HEK293T (cell line): ENCODE results near the gene CCDC33.

ENCODE experiments used
- CTCF ChIA-PET: fragments of 350-600 bp; formaldehyde crosslinking; extraction: SDS; loops from one replicate; lab custom pipeline; 2021; ENCODE audit warnings: antibody characterized with exemption, inconsistent platforms; lab: Yijun Ruan, JAX
- POLR2A ChIA-PET: fragments of 350-600 bp; formaldehyde crosslinking; extraction: SDS; loops from one replicate; lab custom pipeline; 2020; ENCODE audit warnings: antibody characterized with exemption, inconsistent platforms; lab: Yijun Ruan, JAX
- DNase-seq: peaks from one replicate; pipeline ENCODE4 v3.0.0; 2012; ENCODE audit warnings: mixed read lengths; ENCODE audit errors: extremely low spot score
- ARNT ChIP-seq: fragments of 450-650 bp; IDR thresholded peaks from 2 replicates; pipeline ENCODE4 v1.6.1; 2017; ENCODE audit warnings: mild to moderate bottlenecking
- BHLHE40 ChIP-seq: fragments of 450-650 bp; IDR thresholded peaks from 2 replicates; pipeline ENCODE4 v1.6.1; 2016; ENCODE audit warnings: mild to moderate bottlenecking, moderate library complexity, borderline replicate concordance
- CTBP1 ChIP-seq: fragments of 450-650 bp; IDR thresholded peaks from 2 replicates; pipeline ENCODE4 v1.6.1; 2016; ENCODE audit warnings: borderline replicate concordance
- ELF4 ChIP-seq: fragments of 450-650 bp; IDR thresholded peaks from 2 replicates; pipeline ENCODE4 v1.6.1; 2017; ENCODE audit warnings: antibody characterized with exemption
- FOXA1 ChIP-seq: fragments of 450-650 bp; IDR thresholded peaks from 2 replicates; pipeline ENCODE4 v1.6.1; 2016; ENCODE audit warnings: mild to moderate bottlenecking
- FOXK2 ChIP-seq: fragments of 450-650 bp; IDR thresholded peaks from 2 replicates; pipeline ENCODE4 v1.6.1; 2016; ENCODE audit warnings: mild to moderate bottlenecking
- FOXM1 ChIP-seq: fragments of 450-650 bp; IDR thresholded peaks from 2 replicates; pipeline ENCODE4 v1.6.1; 2017; ENCODE audit warnings: mild to moderate bottlenecking, borderline replicate concordance
- HDGF ChIP-seq: fragments of 450-650 bp; IDR thresholded peaks from 2 replicates; pipeline ENCODE4 v1.6.1; 2017; ENCODE audit warnings: antibody characterized with exemption, borderline replicate concordance
- L3MBTL2 ChIP-seq: fragments of 450-650 bp; conservative IDR thresholded peaks from 2 replicates; pipeline ENCODE4 v1.6.1; 2016; ENCODE audit warnings: mild to moderate bottlenecking
- LEF1 ChIP-seq: fragments of 450-650 bp; IDR thresholded peaks from 2 replicates; pipeline ENCODE4 v1.6.1; 2017; ENCODE audit warnings: mild to moderate bottlenecking, borderline replicate concordance
- NFRKB ChIP-seq: fragments of 450-650 bp; IDR thresholded peaks from 2 replicates; pipeline ENCODE4 v1.6.1; 2016; ENCODE audit warnings: mild to moderate bottlenecking, moderate library complexity
- PKNOX1 ChIP-seq: fragments of 450-650 bp; IDR thresholded peaks from 2 replicates; pipeline ENCODE4 v1.6.1; 2016
- SP1 ChIP-seq: fragments of 450-650 bp; IDR thresholded peaks from 2 replicates; pipeline ENCODE4 v1.6.1; 2017
- SUZ12 ChIP-seq: fragments of 450-650 bp; IDR thresholded peaks from 2 replicates; pipeline ENCODE4 v1.6.1; 2016; ENCODE audit warnings: mild to moderate bottlenecking
- TARDBP ChIP-seq: fragments of 450-650 bp; IDR thresholded peaks from 2 replicates; pipeline ENCODE4 v1.6.1; 2016
- ZNF384 ChIP-seq: fragments of 450-650 bp; IDR thresholded peaks from 2 replicates; pipeline ENCODE4 v1.6.1; 2016

The CCDC33 gene

GRCh38 chr15:74240897-74241614 is 4.9 kb downstream of the CCDC33 start:
- ChIA-PET POLR2A (no interaction called here), CTCF (no interaction called here)
- TF ChIP-seq FOXM1 = no peak
- no peak for TF ChIP-seq NFRKB
- no peak for TF ChIP-seq SUZ12
- TF ChIP-seq LEF1 = no peak
- no peak for TF ChIP-seq ELF4
- TF ChIP-seq CTBP1 = no peak
- no peak for TF ChIP-seq HDGF
- no peak for TF ChIP-seq BHLHE40
- no peak for TF ChIP-seq FOXK2
- TF ChIP-seq L3MBTL2 = no peak
- TF ChIP-seq FOXA1 = no peak
- no peak for TF ChIP-seq PKNOX1
- no peak for TF ChIP-seq TARDBP
- TF ChIP-seq SP1 = no peak
- TF ChIP-seq ZNF384 = no peak
- no peak for DNase-seq

GRCh38 chr15:74242441-74243185 is 6.5 kb downstream of the CCDC33 start:
- POLR2A ChIA-PET = interaction anchor here (1.1 kb wide), 1 partner anchor 12 kb away, joined by 3 read pairs; no protein-coding TSS in a partner anchor
- CTCF ChIA-PET = interaction anchor here (1.2 kb wide), 1 partner anchor 65 kb away, joined by 4 read pairs; no protein-coding TSS in a partner anchor
- TF ChIP-seq PKNOX1 (no peak), BHLHE40 (no peak), SUZ12 (no peak), FOXM1 (no peak), TARDBP (no peak), SP1 (no peak), HDGF (no peak), ZNF384 (no peak), FOXA1 (no peak), FOXK2 (no peak), L3MBTL2 (no peak), ARNT (no peak), LEF1 (no peak), NFRKB (no peak), CTBP1 (no peak)
- no peak for DNase-seq

- no peak for DNase-seq
- POLR2A ChIA-PET = no interaction called here
- CTCF ChIA-PET = no interaction called here
- TF ChIP-seq LEF1 = no peak
Observed at GRCh38 chr15:74243431-74243830, 7.3 kb downstream of the CCDC33 start.

- ChIA-PET POLR2A (no interaction called here), CTCF (no interaction called here)
- no peak for DNase-seq
- TF ChIP-seq ELF4 = no peak
- TF ChIP-seq CTBP1 = no peak
- no peak for TF ChIP-seq NFRKB
- no peak for TF ChIP-seq ARNT
- TF ChIP-seq PKNOX1 = no peak
- no peak for TF ChIP-seq BHLHE40
- TF ChIP-seq FOXA1 = no peak
- no peak for TF ChIP-seq L3MBTL2
- no peak for TF ChIP-seq TARDBP
- no peak for TF ChIP-seq FOXM1
- no peak for TF ChIP-seq ZNF384
Observed at GRCh38 chr15:74244822-74245341, 8.8 kb downstream of the CCDC33 start.

GRCh38 chr15:74245342-74245931 is 9.3 kb downstream of the CCDC33 start:
- TF ChIP-seq ARNT = no peak
- no peak for TF ChIP-seq ELF4
- no peak for TF ChIP-seq SP1
- no peak for TF ChIP-seq L3MBTL2
- no peak for TF ChIP-seq FOXA1
- TF ChIP-seq PKNOX1 = no peak
- TF ChIP-seq ZNF384 = no peak
- TF ChIP-seq HDGF = no peak
- ChIA-PET CTCF (interaction anchor here (0.6 kb wide), 1 partner anchor 108 kb away, joined by 3 read pairs; no protein-coding TSS in a partner anchor), POLR2A (no interaction called here)
- no peak for DNase-seq
